DMS114 treated with DMSO at 0.1 percent for 48 hours (cell line): ENCODE results near the gene RRAGC.

Experiments
- DNase-seq: peaks from one replicate; lab custom pipeline; 2025; ENCODE audit not compliant: unreplicated experiment; lab: John Stamatoyannopoulos, UW

RRAGC gene, protein sequence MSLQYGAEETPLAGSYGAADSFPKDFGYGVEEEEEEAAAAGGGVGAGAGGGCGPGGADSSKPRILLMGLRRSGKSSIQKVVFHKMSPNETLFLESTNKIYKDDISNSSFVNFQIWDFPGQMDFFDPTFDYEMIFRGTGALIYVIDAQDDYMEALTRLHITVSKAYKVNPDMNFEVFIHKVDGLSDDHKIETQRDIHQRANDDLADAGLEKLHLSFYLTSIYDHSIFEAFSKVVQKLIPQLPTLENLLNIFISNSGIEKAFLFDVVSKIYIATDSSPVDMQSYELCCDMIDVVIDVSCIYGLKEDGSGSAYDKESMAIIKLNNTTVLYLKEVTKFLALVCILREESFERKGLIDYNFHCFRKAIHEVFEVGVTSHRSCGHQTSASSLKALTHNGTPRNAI

DNA sequence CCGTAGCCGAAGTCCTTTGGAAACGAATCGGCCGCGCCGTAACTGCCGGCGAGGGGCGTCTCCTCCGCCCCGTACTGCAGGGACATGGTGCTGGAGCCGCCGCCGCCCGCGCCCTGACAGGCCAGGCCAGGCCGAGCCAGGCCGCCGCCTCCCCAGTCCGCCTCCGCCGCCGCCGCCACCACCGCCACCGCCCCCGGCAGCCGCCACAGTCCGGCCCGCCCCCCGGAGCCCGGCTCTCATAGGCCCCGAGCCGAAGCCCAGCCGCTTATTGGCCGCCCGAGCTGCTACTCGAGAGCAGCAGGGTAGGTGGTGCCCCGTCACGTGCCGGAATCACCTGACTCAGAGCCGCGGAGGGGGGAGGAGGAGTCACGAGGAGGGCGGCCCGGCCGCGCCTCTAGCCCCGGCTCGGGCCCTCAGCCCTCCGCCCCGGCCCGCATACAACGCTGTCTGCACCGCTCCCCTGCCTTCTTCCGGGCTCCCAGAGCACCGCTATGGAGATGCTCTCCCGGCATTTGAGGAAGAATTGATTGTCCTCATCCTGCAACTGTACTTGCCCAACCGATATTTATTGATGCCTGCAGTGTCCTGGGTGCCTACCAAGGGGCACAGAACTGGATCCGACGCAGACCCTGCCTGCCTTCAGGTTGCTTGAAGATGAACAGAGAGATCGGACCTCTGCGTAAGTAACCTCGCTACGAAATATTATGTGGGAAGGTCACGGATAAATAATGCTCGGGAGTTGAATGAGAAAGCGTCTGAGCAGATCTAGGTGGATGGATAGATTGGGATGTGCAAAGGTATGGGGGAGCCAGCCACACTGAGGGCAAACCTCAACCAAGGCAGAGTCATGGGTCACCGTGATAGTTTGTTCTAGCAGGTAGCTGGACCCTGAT, at the start of gene RRAGC:
RRAGC (minus strand) TSS at position 212 of the 893 bp plus-strand sequence; CDS start at position 86, 126 bp downstream.
- peak; percentile 95 for DNase-seq

DNA sequence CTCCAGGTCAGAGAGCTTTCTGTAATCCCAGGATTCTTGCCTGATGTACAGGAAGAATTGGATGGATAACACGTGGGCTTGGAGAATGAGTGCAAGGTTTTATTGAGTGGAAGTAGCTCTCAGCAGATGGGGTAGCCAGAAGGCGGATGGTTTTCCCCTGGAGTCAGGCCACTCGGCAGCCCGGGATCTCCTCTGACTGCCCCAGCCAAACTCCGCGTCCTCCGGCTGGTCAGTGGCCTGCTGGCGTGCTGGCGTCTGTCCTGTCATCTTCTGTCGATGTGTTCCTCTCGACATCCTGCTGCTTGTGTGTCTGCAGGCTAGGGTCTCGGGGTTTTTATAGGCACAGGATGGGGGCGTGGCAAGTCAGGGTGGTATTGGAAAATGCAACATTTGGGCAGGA, 49.2 kb upstream of the RRAGC start:
- DNase-seq = no peak

DNA sequence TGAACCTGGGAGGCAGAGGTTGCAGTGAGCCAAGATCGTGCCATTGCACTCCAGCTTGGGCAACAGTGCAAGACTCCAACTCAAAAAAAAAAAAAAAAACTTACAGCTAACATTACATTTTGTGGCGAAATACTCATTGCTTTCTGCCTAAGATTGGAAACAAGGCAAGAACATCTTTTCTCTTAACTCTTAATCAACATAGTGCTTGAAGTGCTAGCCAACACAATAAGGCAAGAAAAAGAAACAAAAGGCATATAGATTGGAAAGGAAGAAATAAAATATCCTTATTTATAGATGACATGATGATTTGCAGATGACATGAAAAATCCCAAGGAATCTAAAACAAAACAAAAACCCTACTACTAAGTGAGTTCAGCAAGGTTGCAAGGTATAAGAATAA, 46.4 kb upstream of the RRAGC start:
- DNase-seq = no peak

DNA sequence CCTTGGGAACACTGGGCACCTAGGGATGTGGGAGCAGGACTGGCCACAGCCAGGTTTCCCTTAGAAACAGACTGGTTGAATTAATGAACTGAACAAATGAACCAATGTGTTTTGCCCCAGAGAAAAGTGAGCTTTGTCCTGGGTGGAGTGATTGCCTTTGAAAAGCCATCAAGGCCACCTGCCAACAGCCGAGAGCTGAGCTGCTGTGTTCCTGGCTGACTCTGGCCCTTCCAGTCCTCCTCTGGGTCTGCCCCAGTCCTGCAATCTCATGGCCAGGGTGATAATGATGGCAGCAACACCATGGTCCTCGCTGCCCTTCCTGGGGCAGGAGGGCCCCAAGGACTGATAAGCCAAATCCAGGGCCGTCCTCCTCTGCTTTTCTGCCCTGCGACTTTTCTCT, 40.0 kb upstream of the RRAGC start:
- DNase-seq = no peak

DNA sequence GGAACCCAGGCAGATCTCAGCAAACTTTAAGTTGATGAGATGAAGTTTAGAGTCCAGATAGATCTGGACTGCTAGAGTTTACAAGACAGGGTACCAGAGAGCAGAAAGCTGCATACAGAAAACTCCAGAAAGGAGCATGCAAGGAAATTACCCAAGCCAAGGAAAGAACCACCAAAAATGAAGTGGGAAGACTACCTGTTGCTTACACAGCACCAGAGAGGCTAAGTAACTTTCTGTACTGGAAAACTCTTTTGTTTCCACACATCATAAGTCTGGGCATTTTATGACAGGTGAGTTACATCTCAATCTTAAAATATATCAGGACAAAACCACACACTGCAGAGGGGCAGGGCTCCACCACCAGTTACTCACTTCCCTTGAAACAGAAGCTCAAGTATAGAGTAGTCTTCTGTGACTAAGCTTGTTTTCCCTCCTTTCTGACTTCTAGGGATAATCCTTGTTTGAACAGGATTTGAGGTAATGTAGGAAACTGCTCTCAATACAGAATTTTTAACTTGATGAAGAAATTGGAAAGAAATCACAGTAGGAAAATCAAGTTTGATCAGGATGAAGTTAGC, 39.2 kb upstream of the RRAGC start:
- DNase-seq = no peak

DNA sequence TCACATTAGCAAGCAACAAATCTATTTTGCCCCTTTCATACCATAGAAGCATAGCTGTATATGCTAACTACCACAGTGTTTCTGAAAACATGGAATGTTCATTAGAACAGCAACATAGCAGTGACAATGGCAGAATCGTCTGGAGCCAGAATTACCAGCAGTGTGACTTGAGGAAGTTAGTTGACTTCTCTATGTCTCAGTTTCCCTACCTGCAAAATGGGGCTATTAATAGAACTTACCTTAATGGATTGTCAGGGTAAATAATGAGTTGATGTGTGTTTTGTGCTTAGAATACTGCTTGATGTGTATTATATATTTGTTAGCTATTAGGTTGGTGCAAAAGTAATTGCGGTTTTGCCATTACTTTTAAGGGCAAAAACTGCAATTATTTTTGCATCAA, 36.6 kb upstream of the RRAGC start:
- no peak for DNase-seq

DNA sequence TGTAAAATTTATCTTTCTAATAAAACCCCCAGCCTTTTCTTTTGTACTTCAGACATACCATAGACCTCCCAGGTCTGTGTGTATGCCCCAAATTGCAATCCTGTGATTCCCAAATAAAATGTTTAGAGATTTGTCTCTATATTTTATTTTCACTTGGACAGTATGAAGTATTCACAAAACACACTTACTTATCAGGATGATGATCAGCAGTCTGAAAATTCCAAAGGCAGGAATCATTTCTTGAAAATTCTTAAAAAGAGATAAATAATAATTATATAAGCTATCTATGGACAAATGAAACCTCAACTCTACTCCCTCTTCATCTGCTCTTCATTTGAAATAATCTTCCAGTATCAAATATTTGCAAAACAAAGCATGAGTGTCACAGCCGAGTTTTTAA, 33.4 kb upstream of the RRAGC start:
- DNase-seq = no peak

DNA sequence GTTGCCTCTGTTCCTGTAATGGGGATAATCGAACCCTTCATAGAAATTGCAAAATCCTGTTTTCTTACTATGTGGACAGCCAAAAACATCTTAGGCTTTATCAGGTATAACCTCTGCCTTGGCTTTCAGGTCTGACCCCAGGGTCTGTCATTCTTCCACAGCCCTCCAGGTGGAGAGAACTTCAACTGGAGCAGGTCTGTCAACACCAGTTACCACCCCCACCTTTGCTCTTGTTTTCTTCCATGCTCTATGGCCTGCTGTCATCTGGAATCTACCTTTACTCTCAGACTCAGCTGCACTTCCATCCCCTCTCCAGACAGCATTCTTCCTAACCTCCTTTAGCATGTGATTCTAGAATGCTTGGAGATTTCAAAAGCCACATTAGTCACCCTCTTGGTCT, 32.2 kb upstream of the RRAGC start:
- DNase-seq = no peak

DNA sequence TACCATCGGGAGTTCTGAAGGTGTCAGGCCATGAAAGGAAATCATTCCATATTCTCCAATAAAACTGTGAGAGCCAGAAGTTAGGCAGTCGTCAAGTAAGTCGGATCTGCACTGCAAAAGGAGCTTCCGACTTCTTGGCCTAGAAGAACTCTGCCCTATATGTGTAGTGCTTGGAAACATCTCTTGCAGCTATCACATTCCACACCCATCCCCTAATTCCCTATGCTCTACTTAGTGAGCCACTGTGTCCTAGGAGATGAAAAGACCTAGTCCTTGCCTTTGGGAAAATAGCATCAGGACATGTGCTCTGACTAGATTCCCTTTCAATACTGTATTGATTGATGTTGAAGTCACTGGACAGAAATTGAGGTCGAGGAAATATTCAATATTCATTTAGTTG, 30.0 kb upstream of the RRAGC start:
- no peak for DNase-seq

DNA sequence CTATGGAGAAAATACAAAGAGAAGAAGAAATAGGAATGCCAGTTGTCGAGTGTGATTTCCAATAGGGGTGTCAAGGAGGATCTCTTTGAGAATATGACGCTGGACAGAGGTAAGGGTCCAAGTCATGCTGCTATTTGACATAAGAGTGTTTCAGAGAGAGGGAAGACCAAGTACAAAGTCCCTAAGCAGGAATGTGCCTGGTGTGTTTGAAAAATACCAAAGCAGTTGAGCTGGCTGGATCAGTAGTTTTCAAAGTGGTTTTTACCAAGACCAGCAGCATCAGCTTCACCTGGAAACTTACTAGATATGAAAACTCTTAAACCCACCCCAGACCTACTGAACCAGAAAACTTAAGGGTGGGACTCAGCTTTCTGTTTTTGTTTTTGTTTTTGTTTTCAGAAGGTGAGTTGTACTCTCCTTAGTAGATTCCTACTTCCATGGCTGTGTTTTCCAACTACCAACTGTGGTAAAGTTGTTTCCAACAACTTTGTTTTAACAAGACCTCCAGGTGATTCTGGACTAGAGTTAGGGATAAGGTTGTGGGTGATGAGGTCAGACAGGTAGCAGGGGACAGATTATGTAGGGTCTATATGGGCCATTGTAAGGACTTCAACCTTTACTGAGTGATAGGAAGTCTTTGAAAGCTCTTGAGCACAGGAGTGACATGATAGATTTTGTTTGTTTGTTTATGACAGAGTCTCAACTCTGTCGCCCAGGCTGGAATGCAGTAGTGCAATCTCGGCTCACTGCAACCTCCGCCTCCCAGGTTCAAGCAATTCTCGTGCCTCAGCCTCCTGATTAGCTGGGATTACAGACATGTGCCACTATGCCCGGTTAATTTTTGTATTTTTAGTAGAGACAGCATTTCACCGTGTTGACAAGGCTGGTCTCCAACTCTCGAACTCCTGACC, 29.1 kb upstream of the RRAGC start:
- DNase-seq = no peak

DNA sequence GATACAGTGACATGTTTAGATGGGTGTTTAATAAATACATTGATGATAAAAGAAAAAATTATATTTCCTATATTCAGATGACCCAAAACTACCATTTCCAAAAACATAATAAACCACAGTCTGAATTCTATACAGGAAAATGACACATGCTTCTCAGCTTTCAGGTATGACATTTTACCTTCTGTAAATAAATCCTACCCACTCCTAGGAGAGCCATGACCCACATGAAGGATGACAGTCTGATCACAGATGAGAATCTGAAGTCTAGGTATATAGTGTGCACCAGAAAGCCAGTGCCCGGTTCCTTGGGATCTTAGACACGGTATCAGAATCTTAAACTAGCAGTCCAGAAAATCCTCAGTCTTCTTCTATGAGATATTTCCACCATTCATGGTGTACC, 25.5 kb upstream of the RRAGC start:
- DNase-seq = no peak

DNA sequence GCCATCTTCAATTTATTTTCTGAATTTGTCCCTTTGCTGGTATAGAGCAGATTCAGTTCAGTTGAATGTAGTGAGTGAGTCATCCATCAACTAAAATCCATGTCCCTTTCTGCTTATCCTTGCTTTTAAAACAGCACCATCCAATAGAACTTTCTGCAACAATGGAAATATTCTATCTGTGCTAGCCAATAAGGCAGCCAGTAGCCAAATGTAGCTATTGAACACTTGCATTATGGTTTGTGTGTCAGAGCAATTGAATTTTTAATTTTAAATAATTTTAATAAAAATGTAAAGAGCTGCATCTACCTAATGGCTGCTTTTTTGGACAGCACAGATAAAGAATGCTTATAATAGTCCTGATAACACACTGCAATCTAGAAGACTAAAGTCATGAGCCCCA, 21.9 kb upstream of the RRAGC start, which contains the start of gene GJA9:
GJA9 (minus strand) TSS at position 101 of the 400 bp plus-strand sequence. CDS start 5,489 bp downstream, outside the sequence.
- no peak for DNase-seq

DNA sequence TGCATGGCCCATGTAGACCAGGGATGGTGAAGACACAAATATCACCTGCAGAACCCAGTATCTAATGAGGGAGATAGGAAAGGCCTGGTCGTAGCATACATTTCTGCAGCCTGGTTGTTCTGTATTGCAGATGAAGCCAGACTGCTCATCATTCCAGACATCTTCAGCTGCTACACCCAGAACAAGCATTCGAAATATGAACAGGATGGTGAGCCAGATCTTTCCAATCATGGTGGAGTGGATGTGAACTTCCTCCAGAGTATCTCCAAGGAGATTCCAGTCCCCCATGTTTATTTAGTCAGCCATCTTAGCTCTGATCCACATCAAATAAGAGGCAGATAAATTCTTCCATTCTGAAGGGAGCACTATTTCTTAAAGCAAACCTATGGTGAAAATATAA, 16.2 kb upstream of the RRAGC start:
- DNase-seq = no peak

DNA sequence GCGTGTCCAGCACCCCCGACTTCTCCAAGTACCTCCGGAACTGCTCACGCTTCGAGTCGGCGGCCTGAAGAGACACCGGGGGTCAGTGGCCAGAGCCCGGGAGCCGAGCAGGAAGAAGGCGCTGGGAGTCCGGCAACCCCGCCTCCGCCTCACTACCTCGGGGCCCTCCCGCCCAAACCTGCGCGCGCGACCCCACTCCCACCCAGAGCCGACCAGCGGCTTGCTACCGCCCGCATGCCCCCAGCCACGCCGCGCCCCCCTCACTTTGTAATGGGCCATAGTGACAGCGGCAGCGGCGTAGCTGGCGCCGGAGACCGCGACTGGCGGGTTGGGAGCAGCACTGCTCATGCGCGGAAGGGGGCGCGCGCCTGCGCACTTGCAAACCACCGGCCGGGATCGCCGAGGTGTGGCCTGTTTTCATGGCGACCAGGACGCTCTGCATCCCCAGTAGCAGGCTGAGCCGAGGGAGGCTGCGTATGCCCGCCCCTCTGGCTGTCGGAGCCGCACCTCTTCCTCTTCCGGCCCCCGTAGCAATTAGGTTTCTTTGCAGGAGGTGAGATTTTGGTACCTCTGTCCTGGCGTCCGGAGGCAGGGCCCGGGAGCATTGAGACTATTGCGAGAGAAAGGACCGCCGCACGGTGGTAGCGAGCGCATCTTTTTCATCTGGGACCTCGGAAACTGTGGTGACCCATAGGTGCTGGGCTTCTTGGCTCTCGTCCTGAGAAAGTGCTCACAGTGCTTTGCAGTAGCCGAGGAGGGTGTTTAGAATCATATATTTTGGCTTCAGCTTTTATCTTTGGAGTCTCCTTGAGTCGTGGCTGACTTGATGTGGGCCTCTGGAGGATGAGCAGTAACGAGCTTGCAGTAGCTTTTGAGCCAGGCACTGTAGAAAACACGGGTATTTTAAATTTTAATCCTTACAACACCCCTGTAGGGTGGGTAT, 13.7 kb upstream of the RRAGC start, which contains the start of gene MYCBP:
MYCBP (minus strand) TSS at position 322 of the 943 bp plus-strand sequence; CDS start at position 279, 43 bp downstream.
- peak; percentile 94 for DNase-seq

DNA sequence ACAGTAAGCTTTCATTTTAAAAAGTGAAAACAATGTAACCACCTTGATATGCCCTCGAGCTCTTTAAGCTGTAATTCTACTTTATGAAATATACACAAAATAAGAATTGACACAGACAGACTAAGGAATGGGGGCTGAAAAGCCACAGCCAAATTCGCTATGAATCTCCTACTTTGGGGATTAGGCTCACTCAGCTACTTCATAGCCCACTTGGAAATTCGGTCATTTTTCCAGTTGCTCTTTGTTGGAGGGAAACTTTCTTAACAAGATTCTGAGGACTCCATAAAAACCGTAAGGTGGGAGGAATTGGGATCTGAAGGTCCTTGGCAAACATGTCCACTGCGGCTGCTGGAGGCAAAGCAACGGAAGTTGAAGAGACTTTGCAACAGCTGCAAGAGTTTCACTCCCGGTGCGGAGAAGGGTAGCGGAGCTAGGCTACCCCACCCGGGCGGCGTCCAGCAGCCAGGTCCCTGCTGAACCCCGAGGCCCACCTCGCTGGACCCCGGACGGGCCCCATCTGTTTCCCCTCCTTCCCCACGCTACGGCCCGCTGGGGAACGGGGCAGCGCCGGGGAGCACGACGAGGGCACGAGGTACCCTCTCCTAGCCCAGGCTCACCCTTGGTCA, 12.9 kb upstream of the RRAGC start:
- DNase-seq = no peak

DNA sequence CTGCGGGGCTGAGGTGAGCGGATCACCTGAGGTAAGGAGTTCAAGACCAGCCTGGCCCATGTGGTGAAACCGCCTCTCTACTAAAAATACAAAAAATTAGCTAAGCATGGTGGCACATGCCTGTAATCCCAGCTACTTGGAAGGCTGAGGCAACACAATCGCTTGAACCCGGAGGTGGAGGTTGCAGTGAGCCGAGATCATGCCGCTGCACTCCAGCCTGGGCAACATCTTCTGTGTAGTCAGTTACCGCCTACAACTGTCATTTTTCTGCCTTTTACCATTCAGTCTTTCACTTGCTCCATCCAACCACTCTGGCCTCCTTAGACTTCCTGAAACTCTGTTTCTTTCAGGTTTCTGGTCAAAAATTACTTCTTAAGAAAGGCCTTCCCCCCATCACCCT, 11.4 kb upstream of the RRAGC start:
- no peak for DNase-seq

DNA sequence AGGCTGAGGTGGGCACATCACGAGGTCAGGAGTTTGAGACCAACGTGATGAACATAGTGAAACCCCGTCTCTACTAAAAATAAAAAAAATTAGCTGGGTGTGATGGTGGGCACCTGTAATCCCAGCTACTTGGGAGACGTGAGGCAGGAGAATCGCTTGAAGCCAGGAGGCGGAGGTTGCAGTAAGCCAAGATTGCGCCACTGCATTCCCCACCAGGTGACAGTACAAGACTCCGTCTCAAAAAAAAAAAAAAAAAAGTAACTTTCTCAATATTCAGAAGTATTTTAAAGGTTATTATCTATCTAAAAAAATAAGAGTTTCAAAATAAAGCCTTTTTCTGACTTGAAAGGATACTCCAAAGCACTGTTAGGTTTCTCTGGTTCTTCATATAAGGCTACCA, 7.6 kb upstream of the RRAGC start:
- no peak for DNase-seq

DNA sequence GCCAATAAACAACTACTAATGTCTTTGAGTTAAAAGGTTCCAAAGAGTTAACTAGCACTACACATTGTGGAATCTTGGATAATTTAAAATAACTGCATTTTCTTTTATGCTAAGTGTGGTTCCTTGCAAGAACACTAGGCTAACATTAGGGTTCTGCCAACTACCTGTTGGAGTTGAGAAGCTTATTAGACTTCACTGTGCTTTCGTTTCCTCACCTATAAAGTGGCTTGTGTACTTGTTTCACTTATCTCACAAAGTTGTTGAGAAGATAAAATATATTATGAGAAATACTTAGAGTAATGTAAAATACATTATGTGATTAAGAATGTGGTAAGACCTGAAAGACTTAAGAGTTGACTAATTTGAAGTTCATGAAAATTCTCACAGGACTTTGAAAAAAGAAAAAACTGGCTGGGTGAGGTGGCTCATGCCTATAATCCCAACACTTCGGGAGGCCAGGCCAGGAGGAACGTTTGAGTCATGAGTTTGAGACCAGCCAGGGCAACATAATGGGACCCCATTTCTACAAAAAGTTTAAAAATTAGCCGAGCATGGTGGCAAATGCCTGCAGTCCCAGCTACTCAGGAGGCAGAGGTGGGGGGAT, 5.6 kb upstream of the RRAGC start:
- no peak for DNase-seq

DNA sequence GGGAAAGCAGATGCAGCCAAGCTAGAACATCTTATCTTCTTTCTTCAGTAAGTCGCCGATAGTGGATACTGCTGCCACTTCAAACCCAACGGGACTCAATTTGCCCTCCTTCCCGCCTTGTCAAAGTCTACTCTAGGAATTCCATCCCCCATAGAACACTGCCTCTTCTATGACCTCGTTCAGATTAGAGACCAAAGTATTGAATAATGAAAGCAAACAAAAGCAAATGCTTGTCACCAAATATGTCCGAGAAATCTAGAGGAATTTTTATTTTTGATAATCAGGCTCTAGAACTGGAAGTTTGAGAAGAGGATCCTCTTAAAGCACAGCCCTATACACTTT, 853 bp upstream of the RRAGC start:
- DNase-seq = no peak
